Osteocyte (in vitro differentiated cells): ENCODE measurements around the gene DCAF7. TPM values are rescaled to one million over a fixed set of nuclear protein-coding genes. Genes with fewer than 3 reads are reported as not detected.

Source experiments
- DNase-seq: peaks from one replicate; pipeline ENCODE4 v3.0.0; 2021; ENCODE audit warnings: mixed read lengths; ENCODE audit not compliant: unreplicated experiment; ENCODE audit errors: extremely low spot score
- H3K27ac Mint-ChIP-seq: one replicate; pipeline ENCODE4 v1.8.0; 2021; ENCODE audit warnings: mild to moderate bottlenecking, mixed read lengths; ENCODE audit not compliant: unreplicated experiment
- H3K27me3 Mint-ChIP-seq: one replicate; pipeline ENCODE4 v1.8.0; 2021; ENCODE audit warnings: mixed read lengths; ENCODE audit not compliant: unreplicated experiment
- H3K36me3 Mint-ChIP-seq: one replicate; pipeline ENCODE4 v1.8.0; 2021; ENCODE audit warnings: mixed read lengths; ENCODE audit not compliant: unreplicated experiment
- H3K4me1 Mint-ChIP-seq: one replicate; pipeline ENCODE4 v1.8.0; 2021; ENCODE audit warnings: mixed read lengths; ENCODE audit not compliant: unreplicated experiment
- H3K4me3 Mint-ChIP-seq: one replicate; pipeline ENCODE4 v1.8.0; 2021; ENCODE audit warnings: mild to moderate bottlenecking, moderate library complexity, mixed read lengths; ENCODE audit not compliant: unreplicated experiment
- H3K9me3 Mint-ChIP-seq: one replicate; pipeline ENCODE4 v1.8.0; 2021; ENCODE audit warnings: mixed read lengths; ENCODE audit not compliant: unreplicated experiment
- CTCF ChIP-seq: fragments of 200-600 bp; sonication (generic); IDR thresholded peaks from 2 replicates; pipeline ENCODE4 v1.5.0; 2021; ENCODE audit warnings: antibody characterized with exemption, mild to moderate bottlenecking, moderate library complexity
- total RNA-seq: library from RNA; stranded (reverse); gene quantifications from 2 replicates; pipeline ENCODE4 v1.2.1, GENCODE V29; 2021

DCAF7 gene
- total RNA-seq, 1 donor from 2014 or later: 93.9 TPM

DNA sequence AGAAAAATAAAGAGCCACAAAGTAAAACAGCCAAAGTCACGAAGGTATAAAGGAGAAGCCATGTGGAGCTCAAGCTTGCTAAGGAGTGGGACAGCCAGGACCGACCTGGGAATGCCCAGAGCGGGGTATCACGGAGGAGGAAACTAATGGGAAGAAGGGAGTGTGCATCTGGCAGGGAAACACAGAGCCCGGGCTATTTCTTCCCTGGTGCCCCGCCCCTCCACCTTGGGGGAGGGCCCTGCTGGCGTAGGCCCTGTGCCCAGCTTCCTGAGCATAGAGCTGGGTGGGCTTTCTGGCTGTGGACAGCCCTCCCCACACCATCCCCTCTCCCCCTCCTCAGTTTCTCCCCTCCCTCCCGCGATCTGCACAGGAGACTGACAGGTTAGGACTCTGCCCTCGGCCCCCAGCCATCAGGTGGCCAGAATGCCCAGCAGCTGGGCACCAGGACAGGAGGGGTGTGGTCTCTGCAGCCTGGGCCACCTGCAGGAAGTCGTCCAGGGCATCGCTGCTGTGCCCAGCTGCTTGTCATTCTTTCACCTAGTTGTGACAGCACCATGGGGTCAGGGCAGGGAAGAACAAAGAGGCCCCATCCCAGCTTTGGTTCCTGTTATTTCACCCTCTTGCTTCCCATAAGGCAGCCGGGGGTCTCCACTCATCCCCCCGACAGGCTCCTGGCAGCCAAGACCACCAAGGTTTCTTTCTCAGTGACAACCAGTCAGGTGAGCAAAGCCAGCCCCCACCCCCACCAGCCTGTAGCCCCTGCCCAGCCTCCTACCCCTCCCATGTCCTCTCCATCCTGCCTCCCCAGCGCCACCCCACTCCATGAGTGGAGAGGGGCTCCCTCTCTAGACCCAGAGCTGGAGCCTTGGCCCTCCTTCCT is 7.1 kb upstream of the DCAF7 start:
- no peak for TF ChIP-seq CTCF
- H3K9me3 Mint-ChIP-seq: no peaks in the 10 kb centered on the region
- H3K4me1 Mint-ChIP-seq: no peaks in the 10 kb centered on the region
- no peak overlapping the region for H3K4me3 Mint-ChIP-seq
- DNase-seq: no peak
- peaks cover 7% of the 10 kb centered on the region for H3K27me3 Mint-ChIP-seq
- no peak overlapping the region for H3K27ac Mint-ChIP-seq
- no peaks in the 10 kb centered on the region for H3K36me3 Mint-ChIP-seq

DNA sequence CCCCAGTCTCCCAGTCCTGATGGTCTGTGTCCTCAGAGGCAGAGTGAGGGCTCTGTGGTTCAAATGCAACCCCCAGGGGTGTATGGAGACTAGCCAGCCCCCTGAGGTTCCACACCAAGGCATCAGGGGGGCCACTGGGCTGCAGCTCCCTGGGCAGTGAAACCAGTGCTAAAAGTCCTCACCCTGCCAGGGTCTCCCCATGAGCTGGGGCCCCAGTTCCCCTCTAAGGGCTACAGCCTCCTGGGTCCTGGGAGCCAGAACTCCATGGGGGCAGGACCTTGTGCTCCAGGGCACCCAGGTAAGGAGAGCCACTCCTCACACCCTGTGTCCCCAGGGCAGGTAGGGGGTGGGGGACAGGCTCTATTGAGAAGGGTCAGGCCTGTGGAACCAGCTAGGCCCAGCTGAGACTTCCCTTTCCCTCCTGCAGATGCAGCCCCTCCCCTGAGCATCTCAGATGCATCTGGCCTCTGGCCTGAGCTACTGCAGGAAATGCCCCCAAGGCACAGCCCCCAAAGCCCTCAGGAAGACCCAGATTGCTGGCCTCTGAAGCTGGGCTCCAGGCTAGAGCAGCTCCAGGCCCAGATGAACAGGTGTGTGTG is 6.4 kb upstream of the DCAF7 start:
- no peaks in the 10 kb centered on the region for H3K36me3 Mint-ChIP-seq
- TF ChIP-seq CTCF: no peak
- H3K27ac Mint-ChIP-seq: no peak overlapping the region
- H3K9me3 Mint-ChIP-seq: no peaks in the 10 kb centered on the region
- no peaks in the 10 kb centered on the region for H3K4me1 Mint-ChIP-seq
- peaks cover 7% of the 10 kb centered on the region for H3K27me3 Mint-ChIP-seq
- H3K4me3 Mint-ChIP-seq: no peak overlapping the region
- no peak for DNase-seq

- no peak for TF ChIP-seq CTCF
- H3K27me3 Mint-ChIP-seq: peaks cover 2% of the 10 kb centered on the region
- no peaks in the 10 kb centered on the region for H3K9me3 Mint-ChIP-seq
- peaks cover 6% of the 10 kb centered on the region for H3K4me1 Mint-ChIP-seq
- H3K36me3 Mint-ChIP-seq: no peaks in the 10 kb centered on the region
- no peak overlapping the region for H3K27ac Mint-ChIP-seq
- DNase-seq: no peak
- H3K4me3 Mint-ChIP-seq: no peak overlapping the region
These were observed 5.6 kb upstream of the DCAF7 start for GRCh38 chr17:63544467-63545301.

- Mint-ChIP-seq H3K9me3 (no peaks in the 10 kb centered on the region), H3K27ac (no peak overlapping the region), H3K4me1 (peaks cover 6% of the 10 kb centered on the region), H3K4me3 (no peak overlapping the region), H3K36me3 (no peaks in the 10 kb centered on the region), H3K27me3 (no peaks in the 10 kb centered on the region)
- DNase-seq: no peak
- no peak for TF ChIP-seq CTCF
These were observed 3.8 kb upstream of the DCAF7 start for GRCh38 chr17:63546308-63547082.
